Activated T-cell treated with anti-CD3 and anti-CD28 coated beads for 1 hour (primary cell): ENCODE results near the gene ELMO1.
"Not testable (repeated sequence)": the region's sequence is repeated elsewhere in the genome, so short reads cannot be mapped to it uniquely, and the experiment has no call there.

Source experiments
- DNase-seq: peaks from one replicate; pipeline ENCODE4 v3.0.0-alpha.2; 2020; ENCODE audit warnings: low read depth

ELMO1 gene

DNA sequence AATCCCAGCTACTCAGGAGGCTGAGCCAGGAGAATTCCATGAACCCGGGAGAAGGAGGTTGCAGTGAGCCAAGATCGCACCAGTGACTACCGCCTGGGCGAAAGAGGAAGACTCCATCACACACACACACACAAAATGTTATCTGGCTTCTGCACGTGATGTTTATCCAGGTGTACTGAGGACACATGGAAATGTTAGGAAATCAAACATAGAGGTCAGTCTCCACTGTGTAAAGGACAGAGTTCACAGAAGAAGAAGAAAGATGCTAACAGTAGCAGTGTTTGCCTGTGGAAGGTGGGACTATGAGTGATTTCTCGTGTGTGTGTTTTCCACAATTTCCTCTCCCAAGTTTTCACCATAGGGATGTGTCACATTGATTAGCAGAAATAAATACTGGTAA lies 256.9 kb downstream of the ELMO1 start:
- no peak for DNase-seq

DNA sequence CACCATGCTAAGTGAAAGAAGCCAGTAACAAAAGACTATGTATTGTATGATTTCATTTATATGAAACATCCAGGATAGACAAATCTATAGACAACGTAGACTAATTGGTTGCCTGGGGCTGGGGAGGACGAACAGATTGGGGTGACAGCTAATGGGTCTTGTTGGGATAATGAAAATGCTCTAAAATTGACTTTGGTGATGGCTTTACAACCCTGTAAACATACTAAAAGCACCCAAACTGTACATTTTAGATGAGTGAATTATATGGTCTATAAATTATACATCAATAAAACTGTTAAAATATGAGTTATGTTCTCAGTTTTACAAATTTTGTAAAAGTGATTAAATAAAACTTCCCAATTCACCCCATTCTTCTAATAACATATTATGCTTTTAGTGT lies 261.5 kb downstream of the ELMO1 start:
- DNase-seq: no peak

DNA sequence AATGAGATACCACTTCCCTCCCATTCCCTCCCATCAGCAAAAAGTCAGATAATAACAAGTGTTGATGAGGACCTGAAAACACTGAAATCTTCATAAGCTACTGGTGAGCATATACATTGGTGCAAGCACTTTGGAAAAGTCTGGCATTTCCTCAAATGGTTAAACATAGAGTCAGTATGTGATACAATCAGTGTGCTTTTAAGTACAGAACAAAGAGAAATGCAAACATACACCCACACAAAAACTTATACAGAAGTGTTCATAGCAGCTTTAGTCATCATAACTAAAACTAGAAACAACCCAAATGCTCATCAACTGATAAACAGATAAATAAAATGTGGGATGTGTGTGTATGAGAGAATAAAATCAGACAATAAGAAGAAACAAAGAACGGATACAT lies 261.9 kb downstream of the ELMO1 start:
- DNase-seq: no peak

DNA sequence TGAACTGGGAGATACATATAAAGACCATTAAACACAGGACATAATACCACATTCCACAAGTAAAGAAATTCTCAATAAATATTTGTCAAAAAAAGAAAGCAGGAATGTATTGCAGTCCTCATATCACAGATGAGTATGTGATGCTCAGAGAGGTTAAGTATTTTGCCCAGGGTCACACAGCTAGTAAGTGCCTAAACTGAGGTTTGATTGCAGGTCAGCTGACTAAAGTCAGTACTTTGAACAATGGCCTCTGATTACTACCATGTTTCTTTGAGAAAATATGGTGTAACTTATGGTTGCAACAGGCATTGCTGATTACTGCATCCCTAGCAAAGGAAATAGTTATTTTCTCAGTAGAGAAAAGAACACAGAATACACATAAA lies 267.1 kb downstream of the ELMO1 start:
- no peak for DNase-seq

DNA sequence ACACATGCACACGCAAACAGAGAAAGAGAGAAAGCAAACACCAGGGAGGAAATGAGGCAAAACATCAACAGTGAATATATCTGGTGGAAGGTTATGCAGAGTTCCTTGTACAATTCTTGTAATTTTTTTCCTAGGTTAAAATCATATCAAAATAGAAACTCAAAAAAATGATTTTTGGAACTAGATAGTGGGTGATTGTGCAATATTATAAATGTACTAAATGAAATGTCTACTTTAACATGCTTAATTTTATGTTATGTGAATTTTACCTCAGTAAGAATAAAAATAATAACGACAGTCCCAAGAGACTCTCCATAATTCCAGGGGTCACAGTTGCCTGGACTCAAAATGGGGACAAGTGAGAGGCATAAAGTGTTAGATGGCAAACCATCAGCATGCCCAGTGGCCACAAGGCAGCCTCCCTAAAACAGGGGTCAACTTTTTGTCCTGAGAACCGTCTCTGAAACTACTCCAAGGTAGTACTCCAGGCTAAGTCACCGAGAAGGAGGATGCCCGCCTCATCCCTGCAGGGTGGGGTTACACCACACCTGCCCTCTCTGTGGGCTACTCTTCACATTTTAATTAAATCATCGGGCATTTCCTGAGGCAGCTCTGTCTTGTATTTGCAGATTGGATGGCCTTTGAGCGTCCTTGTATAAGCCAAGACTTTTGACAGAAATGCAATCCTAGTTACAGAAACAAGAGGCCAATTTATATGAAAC lies 267.7 kb downstream of the ELMO1 start:
- DNase-seq: no peak

DNA sequence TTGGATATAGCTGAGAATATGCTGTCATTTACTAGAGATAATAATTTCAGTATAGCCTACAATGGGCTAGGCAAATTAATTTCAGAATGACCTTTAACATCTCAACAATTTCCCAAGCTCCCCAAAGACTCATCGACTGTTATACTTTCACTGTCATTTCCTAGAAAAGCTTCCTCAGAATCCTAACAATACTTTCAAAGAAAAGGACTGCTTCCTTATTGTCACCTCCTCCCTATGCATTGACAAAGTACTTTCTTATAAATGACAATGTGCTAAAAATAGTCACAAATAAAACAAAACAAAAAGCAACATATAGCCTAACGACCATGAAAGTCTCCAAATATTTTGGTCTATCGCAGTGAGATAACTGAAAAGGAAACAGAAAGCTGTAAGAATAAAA lies 272.6 kb downstream of the ELMO1 start:
- no peak for DNase-seq

DNA sequence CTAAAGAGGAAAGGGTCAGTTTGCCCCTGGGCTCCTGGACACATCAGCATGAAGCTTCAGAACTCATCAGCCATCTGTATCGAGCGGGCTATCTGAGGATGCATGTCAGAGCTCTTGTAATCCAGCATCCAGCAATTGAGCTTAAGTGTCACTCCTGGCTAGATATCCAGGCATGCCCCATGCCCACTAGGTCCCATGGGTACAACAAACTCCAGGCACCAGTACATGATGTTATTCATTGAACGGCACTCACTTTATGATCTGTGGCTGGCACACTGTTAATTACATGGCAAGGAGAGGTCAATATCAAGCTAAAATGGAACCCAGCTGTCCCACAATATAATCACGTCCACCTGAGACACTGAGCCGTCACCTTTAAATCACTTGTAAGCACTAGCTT lies 274.2 kb downstream of the ELMO1 start:
- DNase-seq: no peak

DNA sequence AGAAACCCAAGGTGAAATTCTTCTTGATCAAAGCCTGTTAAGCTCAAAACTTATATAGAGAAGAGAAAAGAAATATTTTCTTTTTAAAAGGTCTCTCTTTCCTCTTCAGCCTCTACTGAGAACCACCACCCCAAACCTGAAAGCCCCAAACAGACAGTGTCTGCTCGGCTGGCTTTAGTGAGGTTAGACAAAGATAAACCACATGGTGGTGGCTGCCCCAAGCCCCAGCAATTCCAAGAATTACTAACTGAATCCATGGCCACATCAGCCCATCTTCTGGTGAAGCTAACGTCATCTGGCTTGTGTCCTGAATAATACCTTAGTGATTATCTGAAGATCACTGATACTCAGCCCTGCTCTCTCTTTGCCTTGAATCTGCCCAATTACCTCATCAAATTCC lies 275.0 kb downstream of the ELMO1 start:
- DNase-seq: no peak

DNA sequence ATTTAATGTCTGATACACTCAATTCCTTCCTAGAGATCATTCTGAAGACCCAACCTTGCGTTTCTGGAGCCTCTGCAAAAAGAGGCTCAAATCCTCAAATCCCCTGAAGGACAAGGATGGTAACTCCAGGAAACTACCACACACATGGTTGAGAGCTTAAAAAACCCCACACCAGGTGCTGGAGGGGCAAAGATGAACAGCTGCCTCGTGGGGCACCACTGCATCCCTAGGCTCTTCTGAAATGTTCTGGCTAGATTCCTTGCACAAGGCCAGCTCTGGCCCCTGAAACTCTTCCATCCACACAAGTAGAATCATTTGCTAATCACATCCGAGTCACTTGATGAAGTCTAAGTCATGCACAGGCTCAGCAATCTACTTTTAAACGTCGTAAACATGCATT lies 286.6 kb downstream of the ELMO1 start:
- no peak for DNase-seq

DNA sequence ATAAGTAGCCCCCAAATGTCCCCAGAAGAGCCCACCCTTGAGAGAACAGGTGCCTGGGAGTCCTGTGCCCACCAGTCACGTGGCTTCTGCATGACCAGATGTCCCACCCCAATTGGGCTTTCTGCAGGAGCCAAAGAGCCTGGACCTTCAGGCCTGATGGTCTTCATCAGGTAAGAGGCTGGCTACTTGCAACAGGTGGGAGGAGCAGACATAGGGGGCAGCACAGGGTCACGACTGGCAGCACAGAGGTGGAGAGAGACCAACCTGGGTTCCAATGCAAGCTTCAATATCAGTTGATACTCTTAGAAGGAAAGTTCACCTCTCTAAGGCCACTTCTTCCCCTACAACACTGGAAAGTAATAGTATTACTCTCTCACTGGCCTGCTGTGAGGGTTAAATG lies 288.0 kb downstream of the ELMO1 start:
- no peak for DNase-seq

DNA sequence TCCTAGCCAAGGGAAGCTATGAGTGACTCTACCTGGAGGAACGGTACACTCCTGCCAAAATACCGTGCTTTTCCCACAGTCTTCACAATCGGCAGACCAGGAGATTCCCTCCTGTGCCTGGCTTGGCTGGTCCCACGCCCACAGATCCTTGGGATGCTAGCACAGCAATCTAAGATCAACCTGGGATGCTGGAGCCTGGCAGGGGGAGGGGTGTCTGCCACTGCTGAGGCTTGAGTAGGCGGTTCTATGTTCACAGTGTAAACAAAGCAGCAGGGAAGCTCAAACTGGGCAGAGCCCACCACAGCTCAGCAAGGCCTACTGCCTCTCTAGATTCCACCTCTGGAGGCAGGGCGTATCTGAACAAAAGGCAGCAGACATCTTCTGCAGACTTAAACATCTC lies 295.3 kb downstream of the ELMO1 start:
- DNase-seq: no peak

DNA sequence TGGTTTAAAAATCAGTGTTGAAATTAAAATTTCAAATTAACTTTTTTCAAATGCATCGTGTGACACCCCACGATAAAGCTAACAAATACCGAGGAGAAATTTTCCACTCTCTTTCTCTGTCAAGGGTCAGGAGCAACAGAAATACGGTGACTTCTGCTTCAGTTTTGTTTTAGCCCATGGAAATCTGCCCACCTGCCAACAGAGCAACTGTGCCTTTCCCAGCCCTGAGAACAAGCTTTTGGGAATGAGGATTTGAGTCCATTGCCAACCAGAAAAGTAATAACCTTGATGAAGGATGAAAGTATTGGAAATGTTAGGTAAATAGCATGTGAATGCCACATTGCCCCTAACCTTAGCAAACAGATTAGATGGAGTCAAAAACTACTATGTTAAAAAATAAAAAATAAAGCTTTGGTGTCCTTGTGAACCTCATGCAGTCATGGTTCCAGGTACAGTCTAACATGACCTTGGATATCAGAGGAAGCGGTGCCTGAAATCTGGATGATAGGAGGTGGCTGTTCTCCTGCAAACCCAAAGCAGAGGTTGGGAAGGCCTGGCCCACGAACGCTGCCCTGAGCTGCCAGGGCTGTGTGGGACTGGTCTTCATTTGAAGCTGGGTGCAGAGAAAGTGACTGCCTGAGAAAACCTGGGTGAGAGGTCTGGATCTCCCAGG lies 296.8 kb downstream of the ELMO1 start:
- DNase-seq: no peak

DNA sequence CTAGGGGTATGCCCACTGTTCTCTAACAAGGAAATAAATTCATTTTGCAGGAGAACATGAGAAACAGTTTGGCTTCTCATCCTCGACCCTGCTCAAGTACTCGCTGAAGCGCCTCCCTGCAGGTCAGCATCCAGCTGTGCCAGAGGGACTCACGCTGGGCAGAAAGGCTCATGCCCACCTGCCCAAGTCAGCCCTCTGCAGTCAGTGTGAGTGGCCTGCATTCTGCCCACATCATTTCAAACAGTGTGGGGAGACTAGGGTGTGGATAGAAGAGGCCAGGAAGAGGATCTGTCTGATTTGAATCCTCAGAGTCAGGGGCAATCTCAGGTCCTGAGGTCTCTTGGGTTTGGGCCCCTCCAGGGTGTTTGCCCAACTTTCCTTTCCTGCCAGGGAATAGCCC lies 297.8 kb downstream of the ELMO1 start:
- DNase-seq: no peak

DNA sequence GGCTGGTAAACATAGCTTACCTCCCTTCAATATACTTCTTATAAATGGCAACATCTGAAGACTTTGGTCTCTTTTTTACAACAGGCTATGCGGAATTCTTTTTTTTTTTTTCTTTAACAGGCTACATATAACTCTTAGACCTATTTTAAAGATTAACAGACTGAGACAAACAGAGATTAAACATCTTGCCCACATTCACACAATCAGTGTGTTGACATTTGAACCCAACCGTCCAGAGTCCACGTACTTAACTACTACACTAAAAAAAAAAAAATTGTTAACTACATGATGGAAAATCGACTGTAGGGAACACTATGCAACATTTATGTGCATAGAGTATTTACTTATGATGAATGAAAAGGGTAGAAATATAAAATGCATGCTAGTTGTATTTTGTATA lies 298.5 kb downstream of the ELMO1 start:
- no peak for DNase-seq

DNA sequence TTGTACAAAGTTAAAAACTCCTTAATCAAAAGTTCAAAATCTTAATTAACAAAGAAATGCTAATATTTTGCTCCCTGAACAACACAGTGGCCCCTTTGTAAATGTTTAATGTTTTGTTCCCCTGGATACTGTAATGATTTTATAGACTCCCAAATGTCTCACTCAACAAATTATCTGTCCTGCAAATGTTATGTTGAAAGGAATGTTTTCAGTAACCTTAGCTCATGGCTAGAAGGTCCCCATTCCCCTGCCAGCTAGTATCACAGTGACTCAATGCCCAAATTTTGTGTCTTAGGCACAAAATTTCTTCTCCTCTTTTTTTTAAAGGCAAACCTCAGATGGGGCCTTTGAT lies 298.9 kb downstream of the ELMO1 start:
- no peak for DNase-seq

DNA sequence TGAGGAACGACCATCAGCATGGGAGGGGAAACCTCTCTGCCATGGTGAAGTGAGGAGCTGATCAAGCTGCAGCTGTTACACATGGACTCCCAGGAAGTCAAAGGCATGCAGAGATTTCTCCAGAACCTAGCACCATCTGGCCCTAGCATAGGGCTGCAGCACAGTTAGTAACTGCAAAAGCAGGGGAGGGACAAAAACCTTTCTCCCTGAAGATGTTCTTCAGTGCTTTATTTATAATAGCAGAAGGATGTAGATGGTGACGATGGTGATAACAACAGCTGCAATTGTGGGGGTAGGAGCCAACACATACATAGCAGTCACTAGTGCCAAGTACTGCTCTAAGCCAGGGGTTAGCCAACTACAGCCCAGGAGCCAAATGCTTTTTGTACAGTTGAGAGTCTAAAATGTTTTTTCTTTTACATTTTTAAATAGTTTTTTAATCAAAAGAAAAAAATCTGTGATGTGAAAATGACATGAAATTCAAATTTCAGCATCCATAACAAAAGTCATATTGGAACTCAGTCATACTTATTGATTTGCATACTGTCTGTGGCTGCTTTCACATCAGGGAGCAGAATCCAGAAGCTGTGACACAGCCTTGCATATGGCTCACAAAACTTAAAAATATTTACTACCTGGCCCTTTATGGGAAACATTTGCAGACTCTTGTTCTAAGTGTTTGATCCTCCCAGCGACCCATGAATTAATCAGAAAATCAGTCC lies 299.5 kb downstream of the ELMO1 start:
- no peak for DNase-seq

DNA sequence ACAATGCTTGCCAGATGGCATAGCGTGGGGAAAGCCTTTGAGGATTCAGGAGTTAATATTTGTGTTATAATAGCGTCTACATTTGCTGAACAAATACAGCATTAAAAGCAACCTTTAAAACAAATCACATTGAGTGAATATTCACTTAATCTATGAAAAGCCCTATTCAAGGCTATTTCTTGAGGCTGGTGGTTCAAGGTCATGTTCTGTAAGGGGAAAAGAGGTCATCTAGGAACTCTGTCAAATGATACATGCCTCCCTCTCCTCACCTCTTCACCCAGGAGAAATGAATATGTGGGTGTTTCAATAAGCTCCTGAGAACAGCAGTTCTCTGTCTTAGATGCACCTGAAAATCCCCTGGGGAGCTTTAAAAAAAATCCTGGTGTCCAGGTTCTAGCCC lies 303.0 kb downstream of the ELMO1 start:
- no peak for DNase-seq

DNA sequence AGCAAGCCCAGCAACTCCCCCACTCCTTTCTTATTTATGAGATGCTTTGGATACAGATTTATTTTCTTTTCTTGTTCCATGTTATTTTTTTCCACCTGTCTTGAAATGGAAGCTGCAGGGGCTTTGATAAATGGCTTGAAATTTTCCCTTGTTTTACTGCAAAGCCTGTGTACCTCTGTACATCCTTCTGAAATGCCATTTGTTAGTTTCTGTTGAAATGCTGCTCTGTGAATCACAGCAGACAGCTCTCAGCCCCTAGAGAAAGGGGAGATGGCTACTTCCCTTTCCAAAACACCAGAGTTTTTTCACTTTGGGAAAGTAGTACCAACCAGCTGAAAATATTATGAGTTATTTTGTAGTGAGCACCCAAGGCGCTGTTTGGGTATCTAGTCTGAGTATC lies 304.2 kb downstream of the ELMO1 start:
- no peak for DNase-seq

DNA sequence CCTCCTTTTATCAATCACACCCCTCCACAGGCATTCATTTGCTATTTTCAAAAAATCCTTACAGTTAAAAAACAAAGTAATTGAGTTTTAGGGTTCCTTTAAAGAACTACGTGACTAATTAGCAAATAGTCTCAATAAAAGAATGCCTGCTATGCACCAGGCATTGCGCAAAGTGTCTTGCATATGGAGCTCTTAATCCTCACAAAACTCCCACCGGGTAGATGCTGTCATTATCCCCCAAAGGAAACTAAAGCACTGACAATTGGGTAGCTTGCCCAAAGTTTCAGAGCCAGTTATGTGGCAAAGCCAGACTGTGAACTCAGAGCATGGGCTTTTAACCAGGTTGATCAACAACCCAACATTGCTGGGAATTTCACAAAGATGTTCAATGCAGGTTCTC lies 305.7 kb downstream of the ELMO1 start:
- no peak for DNase-seq

DNA sequence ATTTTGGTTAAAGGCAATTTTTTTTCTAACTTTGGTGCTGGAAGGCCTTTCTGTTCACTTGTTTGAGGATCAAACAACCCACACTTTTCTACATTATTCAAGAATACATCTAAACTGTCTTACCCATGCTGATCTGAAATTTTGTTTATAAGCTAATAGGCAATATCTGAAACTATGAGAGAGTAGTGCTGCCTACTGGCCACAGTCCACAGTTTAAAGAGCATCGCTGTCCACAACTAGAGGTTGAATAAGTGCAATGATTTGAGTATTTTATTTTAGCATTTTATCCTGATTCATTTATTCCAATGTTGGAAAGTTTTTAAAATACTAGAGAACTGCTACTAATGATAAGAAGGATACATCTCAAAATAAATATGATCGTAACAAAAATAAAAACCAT lies 306.9 kb downstream of the ELMO1 start:
- no peak for DNase-seq

DNA sequence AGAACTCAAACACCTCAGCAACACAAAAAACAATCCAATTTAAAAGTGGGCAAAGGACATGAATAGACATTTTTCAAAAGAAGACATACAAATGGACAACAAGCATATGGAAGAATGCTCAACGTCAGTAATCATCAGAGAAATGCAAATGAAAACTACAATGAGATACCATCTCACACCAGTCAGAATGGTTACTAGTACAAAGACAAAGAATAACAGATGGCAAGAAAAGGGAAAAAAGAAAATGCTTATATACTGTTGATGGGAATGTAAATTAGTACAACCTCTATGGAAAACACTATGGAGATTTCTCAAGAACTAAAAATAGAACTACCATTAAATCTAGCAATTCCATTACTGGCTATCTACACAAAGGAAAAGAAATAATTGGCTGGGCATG lies 314.8 kb downstream of the ELMO1 start:
- not testable (repeated sequence) for DNase-seq

DNA sequence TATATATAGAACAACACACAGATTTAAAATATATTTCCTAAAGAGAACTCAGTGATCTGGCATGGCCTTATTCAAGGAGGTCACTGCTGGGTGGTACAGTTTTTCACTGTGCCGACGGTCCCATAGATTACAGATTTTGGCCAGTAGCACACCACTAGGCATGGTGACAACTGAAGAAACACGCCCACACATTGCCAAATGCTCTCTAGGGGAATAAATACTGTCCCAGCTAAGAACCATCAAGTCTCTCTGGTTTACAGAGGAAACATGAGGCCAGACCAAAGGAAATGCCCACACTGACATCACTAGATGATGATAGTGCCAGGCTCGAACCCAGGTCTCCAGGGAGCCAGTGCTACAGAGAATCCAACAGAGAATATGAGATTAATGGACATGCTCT lies 316.8 kb downstream of the ELMO1 start:
- DNase-seq: no peak

DNA sequence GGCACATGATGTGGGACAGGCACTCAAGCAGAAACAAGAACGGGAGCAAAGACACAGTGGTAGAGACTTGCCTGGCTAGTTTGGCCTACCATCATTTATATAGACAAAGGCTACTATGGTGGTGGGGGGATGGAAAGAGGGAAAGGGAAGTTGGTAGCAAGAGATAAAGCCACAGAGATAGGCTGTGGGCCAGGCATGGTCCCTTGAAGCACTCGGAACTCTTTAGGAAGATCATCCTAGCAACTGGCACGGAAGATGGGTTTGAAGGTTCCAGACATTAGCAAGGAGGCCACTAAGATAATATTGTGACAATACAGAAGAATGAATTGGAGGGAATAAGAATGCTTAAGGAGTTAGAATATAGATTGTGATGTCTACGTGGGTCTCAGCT lies 319.6 kb downstream of the ELMO1 start:
- DNase-seq: no peak
